Suprapubic skin (tissue), 4 donors: ENCODE data around the gene GSTO2.

ENCODE experiments used
- CTCF ChIP-seq, 2 donors: fragments of 200-600 bp in 1 of 2; fragments of 450-650 bp in 1 of 2; sonication (generic) in 1 of 2; IDR thresholded peaks; one replicate each; pipeline ENCODE4 v1.5.1; 2016 to 2019; ENCODE audit warnings: antibody characterized with exemption in 2 of 2, mild to moderate bottlenecking in 1 of 2, moderate library complexity in 1 of 2
- POLR2A ChIP-seq, 2 donors: fragments of 450-650 bp; IDR thresholded peaks; one replicate each; pipeline ENCODE4 v1.6.1; 2017; ENCODE audit warnings: antibody characterized with exemption in 2 of 2, mild to moderate bottlenecking in 2 of 2, moderate library complexity in 2 of 2
- POLR2AphosphoS5 ChIP-seq, 3 donors: sonication (generic); formaldehyde crosslinking; IDR thresholded peaks; one replicate each; pipeline ENCODE4 v1.6.1; 2017; ENCODE audit warnings: antibody characterized with exemption in 3 of 3

- no peak for TF ChIP-seq CTCF (IDR thresholded peaks at IDR 0.05)
- no peak for TF ChIP-seq POLR2A (IDR thresholded peaks at IDR 0.05)
- no peak for TF ChIP-seq POLR2AphosphoS5 (IDR thresholded peaks at IDR 0.05)
Observed at GRCh38 chr10:104230490-104230889, 38.5 kb upstream of the GSTO2 start.
